ENCODE data around the gene PER2. TPM values are rescaled to one million over a fixed set of nuclear protein-coding genes. Genes with fewer than 3 reads are reported as not detected.

The PER2 gene
- total and polyA plus RNA-seq, 2 of the 13 experiments (the other 11 are each of a cell fraction or from before 2014, with no cell fraction given): 5.1 to 9.4 TPM

DNA sequence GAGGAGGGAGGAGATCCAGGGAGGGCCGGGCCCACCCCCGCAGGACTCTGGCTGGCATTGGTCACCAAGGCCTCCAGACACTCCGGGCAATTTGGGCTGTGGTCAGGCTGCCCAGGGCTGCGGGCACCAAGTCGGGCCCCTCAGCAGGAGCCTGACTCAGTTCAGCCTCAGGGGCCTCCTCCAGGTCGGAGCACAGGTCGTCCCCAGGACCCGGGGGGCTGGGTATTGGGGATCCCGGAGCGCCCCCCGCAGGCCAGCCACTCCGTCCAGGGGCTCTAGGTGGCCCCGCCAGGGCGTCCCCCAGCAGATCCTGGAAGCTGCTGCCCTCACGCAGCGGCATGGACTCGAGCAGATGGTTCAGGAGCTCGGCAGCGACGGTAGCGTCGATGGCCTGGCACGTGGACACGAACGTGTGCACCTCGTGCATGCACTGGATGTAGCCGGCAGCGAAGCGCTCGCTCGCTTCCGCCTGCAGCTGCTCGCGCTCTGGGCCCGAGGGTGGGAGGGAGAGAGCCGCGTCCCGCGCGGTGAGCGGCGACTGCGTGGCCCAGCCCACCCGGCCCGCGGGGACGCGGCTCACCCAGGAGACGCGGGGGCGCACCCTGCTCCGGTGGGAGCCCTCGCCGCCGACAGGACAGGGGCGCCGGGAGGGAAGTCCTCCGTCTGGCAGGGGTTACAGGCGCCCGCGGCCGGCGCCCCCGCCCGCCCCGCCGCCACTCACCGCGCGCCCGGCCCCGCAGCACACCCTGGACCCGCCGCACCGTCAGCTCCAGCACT, 49.5 kb downstream of the PER2 start (continued):
- TF ChIP-seq, protein P1, sequence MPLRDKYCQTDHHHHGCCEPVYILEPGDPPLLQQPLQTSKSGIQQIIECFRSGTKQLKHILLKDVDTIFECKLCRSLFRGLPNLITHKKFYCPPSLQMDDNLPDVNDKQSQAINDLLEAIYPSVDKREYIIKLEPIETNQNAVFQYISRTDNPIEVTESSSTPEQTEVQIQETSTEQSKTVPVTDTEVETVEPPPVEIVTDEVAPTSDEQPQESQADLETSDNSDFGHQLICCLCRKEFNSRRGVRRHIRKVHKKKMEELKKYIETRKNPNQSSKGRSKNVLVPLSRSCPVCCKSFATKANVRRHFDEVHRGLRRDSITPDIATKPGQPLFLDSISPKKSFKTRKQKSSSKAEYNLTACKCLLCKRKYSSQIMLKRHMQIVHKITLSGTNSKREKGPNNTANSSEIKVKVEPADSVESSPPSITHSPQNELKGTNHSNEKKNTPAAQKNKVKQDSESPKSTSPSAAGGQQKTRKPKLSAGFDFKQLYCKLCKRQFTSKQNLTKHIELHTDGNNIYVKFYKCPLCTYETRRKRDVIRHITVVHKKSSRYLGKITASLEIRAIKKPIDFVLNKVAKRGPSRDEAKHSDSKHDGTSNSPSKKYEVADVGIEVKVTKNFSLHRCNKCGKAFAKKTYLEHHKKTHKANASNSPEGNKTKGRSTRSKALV (CRISPR knock-in tag; IDR thresholded peaks at IDR 0.05): peak; percentile 94
- TF ChIP-seq DNMT3B (CRISPR knock-in tag; conservative IDR thresholded peaks at IDR 0.05): 0 out of 2 replicates have a peak, but pooled peaks have one; percentile 79
- TF ChIP-seq KDM2A (CRISPR knock-in tag; IDR thresholded peaks at IDR 0.05; ENCODE audit: borderline replicate concordance, low read depth): peak; percentile 73
- TF ChIP-seq ZNF720 (CRISPR knock-in tag; IDR thresholded peaks at IDR 0.05): peak; percentile 97; the same call in 1 of the 2 replicates
- peak; percentile 71 for TF ChIP-seq ZNF143 (CRISPR knock-in tag; IDR thresholded peaks at IDR 0.05)
- peak; percentile 80 for TF ChIP-seq ZSCAN25 (CRISPR knock-in tag; IDR thresholded peaks at IDR 0.05)
- TF ChIP-seq ZMYM4 (CRISPR knock-in tag; IDR thresholded peaks at IDR 0.05): peak; percentile 81
- no peak for TF ChIP-seq ZSCAN29 (CRISPR knock-in tag; conservative IDR thresholded peaks at IDR 0.05)
- TF ChIP-seq ZNF263 (CRISPR knock-in tag; IDR thresholded peaks at IDR 0.05): peak; percentile 90
- peak; percentile 99 for TF ChIP-seq FOXC1 (CRISPR knock-in tag; IDR thresholded peaks at IDR 0.05; ENCODE audit: borderline replicate concordance)
- TF ChIP-seq NR2F2 (IDR thresholded peaks at IDR 0.05; ENCODE audit: borderline replicate concordance, low read depth): no peak
- TF ChIP-seq TBL1XR1 (IDR thresholded peaks at IDR 0.05; ENCODE audit: borderline replicate concordance, low read length, partially characterized antibody): no peak
- TF ChIP-seq, protein P2, sequence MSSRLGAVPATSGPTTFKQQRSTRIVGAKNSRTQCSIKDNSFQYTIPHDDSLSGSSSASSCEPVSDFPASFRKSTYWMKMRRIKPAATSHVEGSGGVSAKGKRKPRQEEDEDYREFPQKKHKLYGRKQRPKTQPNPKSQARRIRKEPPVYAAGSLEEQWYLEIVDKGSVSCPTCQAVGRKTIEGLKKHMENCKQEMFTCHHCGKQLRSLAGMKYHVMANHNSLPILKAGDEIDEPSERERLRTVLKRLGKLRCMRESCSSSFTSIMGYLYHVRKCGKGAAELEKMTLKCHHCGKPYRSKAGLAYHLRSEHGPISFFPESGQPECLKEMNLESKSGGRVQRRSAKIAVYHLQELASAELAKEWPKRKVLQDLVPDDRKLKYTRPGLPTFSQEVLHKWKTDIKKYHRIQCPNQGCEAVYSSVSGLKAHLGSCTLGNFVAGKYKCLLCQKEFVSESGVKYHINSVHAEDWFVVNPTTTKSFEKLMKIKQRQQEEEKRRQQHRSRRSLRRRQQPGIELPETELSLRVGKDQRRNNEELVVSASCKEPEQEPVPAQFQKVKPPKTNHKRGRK (CRISPR knock-in tag; IDR thresholded peaks at IDR 0.05): no peak
- peak; percentile 99 for TF ChIP-seq ZFP41 (CRISPR knock-in tag; IDR thresholded peaks at IDR 0.05; ENCODE audit: borderline replicate concordance)
- TF ChIP-seq IRX3 (CRISPR knock-in tag; IDR thresholded peaks at IDR 0.05; ENCODE audit: borderline replicate concordance, low read depth): peak; percentile 98
- TF ChIP-seq SMC3 (IDR thresholded peaks at IDR 0.05; ENCODE audit: low read length): no peak
- TF ChIP-seq, protein P3, sequence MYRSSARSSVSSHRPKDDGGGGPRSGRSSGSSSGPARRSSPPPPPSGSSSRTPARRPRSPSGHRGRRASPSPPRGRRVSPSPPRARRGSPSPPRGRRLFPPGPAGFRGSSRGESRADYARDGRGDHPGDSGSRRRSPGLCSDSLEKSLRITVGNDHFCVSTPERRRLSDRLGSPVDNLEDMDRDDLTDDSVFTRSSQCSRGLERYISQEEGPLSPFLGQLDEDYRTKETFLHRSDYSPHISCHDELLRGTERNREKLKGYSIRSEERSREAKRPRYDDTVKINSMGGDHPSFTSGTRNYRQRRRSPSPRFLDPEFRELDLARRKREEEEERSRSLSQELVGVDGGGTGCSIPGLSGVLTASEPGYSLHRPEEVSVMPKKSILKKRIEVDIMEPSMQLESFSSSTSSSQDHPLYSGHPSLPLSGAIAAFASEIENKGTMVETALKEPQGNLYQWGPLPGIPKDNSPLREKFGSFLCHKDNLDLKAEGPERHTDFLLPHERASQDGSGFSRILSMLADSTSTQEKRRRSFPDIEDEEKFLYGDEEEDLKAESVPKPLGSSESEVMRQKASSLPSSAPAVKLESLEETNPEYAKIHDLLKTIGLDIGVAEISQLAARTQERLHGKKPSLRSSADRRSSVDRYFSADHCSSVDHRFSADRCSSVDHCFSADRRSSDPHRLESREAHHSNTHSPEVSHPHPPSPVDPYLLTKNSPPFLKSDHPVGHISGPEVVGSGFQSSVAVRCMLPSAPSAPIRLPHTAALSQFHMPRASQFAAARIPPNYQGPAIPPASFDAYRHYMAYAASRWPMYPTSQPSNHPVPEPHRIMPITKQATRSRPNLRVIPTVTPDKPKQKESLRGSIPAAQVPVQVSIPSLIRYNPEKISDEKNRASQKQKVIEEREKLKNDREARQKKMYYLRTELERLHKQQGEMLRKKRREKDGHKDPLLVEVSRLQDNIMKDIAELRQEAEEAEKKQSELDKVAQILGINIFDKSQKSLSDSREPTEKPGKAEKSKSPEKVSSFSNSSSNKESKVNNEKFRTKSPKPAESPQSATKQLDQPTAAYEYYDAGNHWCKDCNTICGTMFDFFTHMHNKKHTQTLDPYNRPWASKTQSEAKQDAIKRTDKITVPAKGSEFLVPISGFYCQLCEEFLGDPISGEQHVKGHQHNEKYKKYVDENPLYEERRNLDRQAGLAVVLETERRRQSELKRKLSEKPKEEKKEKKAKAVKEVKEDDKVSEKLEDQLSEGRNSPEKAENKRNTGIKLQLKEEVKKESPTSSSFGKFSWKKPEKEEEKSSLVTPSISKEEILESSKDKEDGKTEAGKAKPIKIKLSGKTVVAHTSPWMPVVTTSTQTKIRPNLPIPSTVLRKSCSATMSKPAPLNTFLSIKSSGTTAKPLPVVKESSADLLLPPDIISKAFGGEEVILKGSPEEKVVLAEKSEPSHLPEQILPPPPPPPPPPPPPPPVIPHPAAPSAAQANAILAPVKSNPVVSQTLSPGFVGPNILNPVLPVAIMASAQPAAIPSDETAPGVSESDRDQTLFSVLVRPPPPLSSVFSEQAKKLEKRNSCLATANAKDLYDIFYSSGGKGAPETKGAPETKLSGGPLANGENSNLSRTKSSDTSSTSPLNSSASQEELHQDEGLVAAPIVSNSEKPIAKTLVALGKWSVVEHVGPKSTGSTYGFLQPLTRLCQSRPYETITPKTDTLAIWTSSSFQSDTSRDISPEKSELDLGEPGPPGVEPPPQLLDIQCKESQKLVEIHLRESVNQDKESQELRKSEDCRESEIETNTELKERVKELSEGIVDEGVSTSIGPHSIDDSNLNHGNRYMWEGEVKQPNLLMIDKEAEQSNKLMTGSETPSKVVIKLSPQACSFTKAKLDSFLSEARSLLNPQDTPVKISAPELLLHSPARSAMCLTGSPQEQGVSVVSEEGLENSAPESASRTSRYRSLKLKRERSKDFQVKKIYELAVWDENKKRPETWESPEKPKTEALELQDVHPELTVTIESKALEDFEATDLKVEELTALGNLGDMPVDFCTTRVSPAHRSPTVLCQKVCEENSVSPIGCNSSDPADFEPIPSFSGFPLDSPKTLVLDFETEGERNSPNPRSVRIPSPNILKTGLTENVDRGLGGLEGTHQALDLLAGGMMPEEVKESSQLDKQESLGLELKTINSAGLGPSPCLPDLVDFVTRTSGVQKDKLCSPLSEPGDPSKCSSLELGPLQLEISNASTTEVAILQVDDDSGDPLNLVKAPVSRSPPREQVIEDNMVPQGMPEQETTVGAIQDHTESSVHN (CRISPR knock-in tag; IDR thresholded peaks at IDR 0.05): peak; percentile 95; the same call in 1 of the 2 replicates
- peak; percentile 37 for TF ChIP-seq HNRNPLL (IDR thresholded peaks at IDR 0.05; ENCODE audit: low read depth, low read length, poor library complexity, severe bottlenecking)
